Ramos (cell line): Measurements from ENCODE around the gene FXYD2.

Experiments used
- in situ Hi-C: fragments of 300-500 bp; cut with MboI; formaldehyde crosslinking; loops from one replicate; pipeline ENCODE4 v1.14.3; 2022; ENCODE audit warnings: low sequenced_read_pairs; ENCODE audit not compliant: unreplicated experiment

The FXYD2 gene

DNA sequence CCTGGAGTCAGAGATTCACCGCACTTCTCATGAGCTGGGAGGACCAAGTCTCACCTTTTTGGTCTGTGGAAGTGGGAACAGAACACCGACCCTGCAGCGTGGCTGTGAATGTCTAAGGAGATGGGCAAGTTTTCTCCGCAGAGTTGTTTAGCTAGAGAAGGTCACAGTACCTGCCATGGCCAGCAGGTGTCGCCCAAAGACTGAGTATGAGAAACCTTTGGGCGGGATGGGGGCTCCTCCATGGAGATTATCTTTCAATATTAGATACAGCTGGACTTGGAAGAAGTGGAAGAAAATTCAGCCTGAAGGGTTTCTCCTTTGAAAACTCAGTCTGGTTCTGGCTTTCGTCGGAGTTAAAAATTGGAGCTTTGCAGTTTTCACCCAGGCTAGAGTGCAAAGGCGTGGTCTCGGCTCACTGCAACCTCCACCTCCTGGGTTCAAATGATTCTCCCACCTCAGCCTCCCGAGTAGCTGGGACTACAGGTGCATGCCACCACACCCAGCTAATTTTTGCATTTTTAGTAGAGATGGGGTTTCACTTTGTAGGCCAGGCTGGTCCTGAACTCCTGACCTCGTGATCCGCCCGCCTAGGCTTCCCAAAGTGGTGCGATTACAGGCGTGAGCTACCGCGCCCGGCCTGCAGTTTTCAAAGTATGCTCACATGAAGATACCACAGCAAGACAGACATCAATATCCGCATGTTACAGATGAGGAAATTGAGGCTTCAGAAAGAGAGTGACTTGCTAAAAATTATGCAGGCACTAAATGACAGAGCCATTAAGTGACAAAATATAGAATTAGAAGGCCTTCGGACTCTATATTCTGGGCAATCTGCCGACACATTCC, 16.8 kb downstream of the FXYD2 start:
- in situ Hi-C loops, result no loop called here

GRCh38 chr11:117806846-117807245, 17.7 kb downstream of the FXYD2 start:
- in situ Hi-C loops, result no loop called here

GRCh38 chr11:117805045-117805444, 19.5 kb downstream of the FXYD2 start:
- in situ Hi-C loops, result no loop called here

GRCh38 chr11:117803896-117804295, 20.6 kb downstream of the FXYD2 start:
- in situ Hi-C loops, result no loop called here

DNA sequence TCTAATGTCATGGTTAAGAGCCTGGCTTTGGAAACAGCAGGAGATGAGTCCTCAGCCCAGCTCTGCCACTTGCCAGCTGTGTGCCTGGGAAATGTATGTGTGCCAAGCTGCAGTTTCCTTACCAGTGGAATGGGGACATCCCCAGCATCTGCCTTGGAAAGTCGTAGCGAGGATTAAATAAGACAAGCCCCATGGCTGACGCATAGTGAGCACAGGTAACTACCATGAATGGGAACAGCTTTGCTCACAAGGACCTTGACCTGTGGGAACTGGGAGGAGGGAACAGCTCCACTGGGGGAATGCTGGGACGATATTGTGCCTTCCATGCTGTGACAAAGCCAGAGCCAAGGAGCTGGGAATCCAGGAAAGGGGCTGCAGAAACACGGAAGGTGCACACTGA, 24.9 kb downstream of the FXYD2 start:
- in situ Hi-C loops, result no loop called here

GRCh38 chr11:117796872-117797529, 27.5 kb downstream of the FXYD2 start, which contains the start of gene DSCAML1:
Gene DSCAML1, minus strand, starts transcription at chr11:117797216. Its CDS starts 137 bp downstream, at chr11:117797079.
- in situ Hi-C loops, result no loop called here

- in situ Hi-C loops, result no loop called here
Measured at GRCh38 chr11:117796456-117796871, 28.1 kb downstream of the FXYD2 start.

DNA sequence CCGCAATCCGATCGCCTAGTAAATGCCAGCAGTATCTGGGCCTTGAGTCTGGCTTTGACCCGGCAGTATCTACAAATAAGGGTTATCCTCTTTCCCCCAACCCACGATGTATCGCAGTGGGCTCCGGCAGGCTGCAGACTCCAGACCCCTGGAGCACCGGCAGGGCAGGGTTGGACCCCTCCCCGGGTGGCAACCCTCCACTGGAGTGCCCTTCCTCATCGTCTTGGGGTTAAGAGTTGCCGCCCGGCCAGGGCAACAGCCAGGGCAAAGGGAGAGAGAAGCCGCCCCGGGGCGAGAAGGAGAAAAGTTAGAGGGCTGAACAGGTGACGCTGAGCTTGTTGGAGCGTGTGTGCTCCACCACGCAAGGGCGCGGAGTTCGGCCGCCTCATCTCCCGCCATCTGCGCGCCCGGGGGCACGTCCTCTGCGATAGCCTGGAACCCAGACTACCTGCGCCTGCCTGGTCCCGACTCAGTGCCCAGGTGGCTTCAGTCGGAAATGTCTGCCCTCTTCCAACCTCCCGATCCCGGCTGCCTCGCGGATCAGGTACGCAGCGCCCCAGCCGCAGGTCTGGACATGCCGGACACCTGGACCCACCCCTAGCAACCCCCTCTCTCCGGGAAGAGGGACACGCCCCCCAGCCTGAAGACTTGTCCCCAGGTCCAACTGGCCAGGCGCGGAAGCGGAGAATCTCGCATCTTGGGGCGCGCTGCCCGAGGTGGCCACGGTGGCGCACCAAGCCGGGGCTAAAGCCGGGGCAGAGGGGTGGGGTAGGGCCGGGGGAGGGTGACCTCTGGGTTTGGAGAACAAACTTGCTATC, 28.7 kb downstream of the FXYD2 start:
- in situ Hi-C loops, result no loop called here

GRCh38 chr11:117794772-117795629, 29.5 kb downstream of the FXYD2 start:
- in situ Hi-C loops, result no loop called here

GRCh38 chr11:117794135-117794534, 30.4 kb downstream of the FXYD2 start:
- in situ Hi-C loops, result no loop called here

DNA sequence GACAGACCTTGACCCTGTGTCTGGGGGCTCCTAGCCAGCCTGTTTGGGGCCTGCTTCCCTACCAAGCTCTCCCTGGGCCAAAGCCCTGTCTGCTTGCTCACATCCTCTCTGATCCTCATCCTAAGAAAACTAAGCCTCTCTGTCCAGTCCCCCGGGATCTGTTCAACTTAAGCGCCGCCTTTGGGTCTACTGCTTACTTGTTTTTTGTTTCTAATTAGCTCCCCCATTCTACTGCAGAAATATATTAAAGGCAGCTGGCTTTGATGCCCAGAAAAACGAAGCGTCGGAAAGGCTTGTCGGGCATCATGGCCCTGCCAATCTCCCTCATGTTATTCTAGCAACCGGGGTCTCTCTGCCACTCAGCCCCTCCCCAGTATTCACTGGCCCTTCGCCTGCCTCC, 31.0 kb downstream of the FXYD2 start:
- in situ Hi-C loops, result no loop called here

- in situ Hi-C loops, result no loop called here
Measured at GRCh38 chr11:117792992-117793391, 31.6 kb downstream of the FXYD2 start.

- in situ Hi-C loops, result no loop called here
Measured at GRCh38 chr11:117792241-117792640, 32.3 kb downstream of the FXYD2 start.

- in situ Hi-C loops, result no loop called here
Measured at GRCh38 chr11:117790279-117790678, 34.3 kb downstream of the FXYD2 start.

- in situ Hi-C loops, result no loop called here
Measured at GRCh38 chr11:117789241-117789640, 35.3 kb downstream of the FXYD2 start.

DNA sequence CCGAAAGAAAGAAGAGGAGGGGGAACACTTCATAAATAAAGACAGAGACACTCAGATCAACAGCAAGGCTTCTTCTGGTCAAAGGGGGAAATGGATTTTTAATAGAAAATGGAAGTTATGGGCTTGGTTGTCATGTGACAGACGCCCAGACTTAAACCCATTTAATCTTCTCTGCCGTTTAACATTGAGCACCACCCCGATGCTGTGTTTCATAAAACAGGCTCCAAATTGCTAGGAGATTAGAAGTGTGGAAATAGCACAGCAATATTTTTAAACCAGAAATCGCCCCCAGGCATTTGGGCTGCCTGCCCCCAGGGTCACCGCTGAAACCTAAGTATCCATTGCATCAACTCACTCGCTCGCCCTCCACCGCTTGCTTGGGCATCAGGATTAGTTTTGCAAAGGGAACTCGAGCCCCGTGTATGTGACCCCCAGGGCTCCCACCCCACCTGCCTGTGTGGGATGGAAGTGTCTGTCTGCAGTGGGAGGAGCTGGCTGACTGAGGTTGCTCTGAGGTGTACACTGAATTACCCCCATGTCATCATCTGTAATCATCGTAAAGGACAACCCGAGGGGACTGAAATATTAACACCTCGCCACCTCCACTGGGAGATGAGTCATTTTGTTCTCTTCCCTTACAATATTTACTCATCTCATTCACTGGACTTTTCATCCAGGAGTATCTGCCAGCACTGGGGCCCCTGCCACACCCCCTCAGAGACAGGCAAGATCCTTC, 38.2 kb downstream of the FXYD2 start:
- in situ Hi-C loops, result no loop called here

DNA sequence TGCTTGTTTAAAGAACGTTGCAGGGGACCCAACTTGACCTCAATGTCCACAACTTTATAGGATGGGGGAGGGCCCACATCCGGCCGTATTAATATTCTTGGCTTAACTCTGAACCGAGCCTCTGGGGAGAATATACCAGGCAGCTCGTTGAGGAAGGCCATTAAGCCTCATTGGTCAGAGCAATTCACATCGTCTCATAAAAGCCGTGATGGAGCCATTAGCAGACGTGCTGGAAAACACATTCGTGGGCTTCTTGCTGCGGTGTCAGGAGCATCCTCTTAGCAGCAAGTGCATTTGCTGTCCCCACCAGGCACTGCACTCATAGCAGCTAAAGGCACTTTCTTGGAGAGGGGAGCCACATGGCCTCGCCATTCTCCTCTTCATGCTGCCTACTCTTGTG, 42.4 kb downstream of the FXYD2 start:
- in situ Hi-C loops, result no loop called here

- in situ Hi-C loops, result no loop called here
Measured at GRCh38 chr11:117781627-117782026, 42.9 kb downstream of the FXYD2 start.

DNA sequence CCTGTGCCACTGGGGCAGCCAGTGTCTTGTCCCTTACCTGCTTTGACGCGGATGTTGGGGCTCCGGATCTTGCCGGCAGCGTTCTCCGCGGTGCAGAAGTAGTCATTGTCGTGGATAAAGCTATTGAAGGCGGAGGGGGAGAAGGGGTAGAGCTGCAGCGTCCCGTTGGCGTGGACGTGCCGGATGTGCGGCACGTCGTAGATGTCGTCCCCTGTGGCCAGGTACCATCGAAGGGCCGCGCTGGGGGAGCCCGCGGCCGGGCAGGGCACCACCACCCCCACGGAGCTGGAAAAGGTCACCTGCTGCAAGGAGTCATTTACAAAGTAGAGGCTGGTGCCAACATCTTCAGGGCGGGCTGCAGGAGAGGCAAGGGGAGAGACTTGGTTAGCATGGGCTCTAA, 44.1 kb downstream of the FXYD2 start:
- in situ Hi-C loops, result no loop called here
